GM21526 (cell line): ENCODE results near the gene GDI2.
"Not testable (repeated sequence)": the region's sequence is repeated elsewhere in the genome, so short reads cannot be mapped to it uniquely, and the experiment has no call there.

Source experiments
- ATAC-seq: cut with Tn5 transposase; IDR thresholded peaks from one replicate; pipeline ENCODE4 v1.9.1; 2021; ENCODE audit warnings: moderate library complexity; ENCODE audit not compliant: unreplicated experiment, low FRiP score

The GDI2 gene

GRCh38 chr10:5794236-5794635, 19.0 kb downstream of the GDI2 start:
- ATAC-seq: no peak

- no peak for ATAC-seq
Observed at GRCh38 chr10:5789626-5790025, 23.6 kb downstream of the GDI2 start.

GRCh38 chr10:5788969-5789368, 24.3 kb downstream of the GDI2 start:
- ATAC-seq: no peak

GRCh38 chr10:5783300-5783699, 29.9 kb downstream of the GDI2 start:
- ATAC-seq: no peak

- ATAC-seq: no peak
Observed at GRCh38 chr10:5782174-5782573, 31.1 kb downstream of the GDI2 start.

GRCh38 chr10:5779730-5780129, 33.5 kb downstream of the GDI2 start:
- no peak for ATAC-seq

- ATAC-seq: not testable (repeated sequence)
Observed at GRCh38 chr10:5777758-5778157, 35.5 kb downstream of the GDI2 start.

- no peak for ATAC-seq
Observed at GRCh38 chr10:5776881-5777197, 36.4 kb downstream of the GDI2 start.

- no peak for ATAC-seq
Observed at GRCh38 chr10:5776136-5776880, 36.9 kb downstream of the GDI2 start.

GRCh38 chr10:5775685-5776084, 37.5 kb downstream of the GDI2 start:
- no peak for ATAC-seq

- no peak for ATAC-seq
Observed at GRCh38 chr10:5774987-5775620, 38.1 kb downstream of the GDI2 start.

- no peak for ATAC-seq
Observed at GRCh38 chr10:5766189-5766588, 47.0 kb downstream of the GDI2 start.

GRCh38 chr10:5765617-5766016, 47.6 kb downstream of the GDI2 start:
- no peak for ATAC-seq

GRCh38 chr10:5764422-5765297, 48.6 kb downstream of the GDI2 start:
- ATAC-seq: no peak

- no peak for ATAC-seq
Observed at GRCh38 chr10:5762531-5762930, 50.7 kb downstream of the GDI2 start.

- ATAC-seq: no peak
Observed at GRCh38 chr10:5761220-5761619, 52.0 kb downstream of the GDI2 start.

GRCh38 chr10:5760515-5760914, 52.7 kb downstream of the GDI2 start:
- no peak for ATAC-seq

- ATAC-seq: no peak
Observed at GRCh38 chr10:5758927-5759326, 54.3 kb downstream of the GDI2 start.

- ATAC-seq: no peak
Observed at GRCh38 chr10:5757766-5758517, 55.3 kb downstream of the GDI2 start.

- no peak for ATAC-seq
Observed at GRCh38 chr10:5752301-5752871, 60.8 kb downstream of the GDI2 start.
